ENCODE results near the gene ZC3H6. TPM values are rescaled to one million over a fixed set of nuclear protein-coding genes. Genes with fewer than 3 reads are reported as not detected.
"Not testable (repeated sequence)": the region's sequence is repeated elsewhere in the genome, so short reads cannot be mapped to it uniquely, and the experiment has no call there.

ZC3H6 gene
- total RNA-seq, 1 donor from 2014 or later, result 15.8 TPM

GRCh38 chr2:112277596-112278220 lies 2.3 kb downstream of the ZC3H6 start:
- H3K36me3 Mint-ChIP-seq, result no peaks in the 10 kb centered on the region
- no peak for DNase-seq (ENCODE audit: low spot score in 2 of 2, unreplicated experiment in 2 of 2)
- H3K4me1 Mint-ChIP-seq, result peaks cover 29% of the 10 kb centered on the region
- no peaks in the 10 kb centered on the region for H3K27me3 Mint-ChIP-seq (ENCODE audit: low read depth)
- no peaks in the 10 kb centered on the region for H3K9me3 Mint-ChIP-seq
- TF ChIP-seq, protein P1, sequence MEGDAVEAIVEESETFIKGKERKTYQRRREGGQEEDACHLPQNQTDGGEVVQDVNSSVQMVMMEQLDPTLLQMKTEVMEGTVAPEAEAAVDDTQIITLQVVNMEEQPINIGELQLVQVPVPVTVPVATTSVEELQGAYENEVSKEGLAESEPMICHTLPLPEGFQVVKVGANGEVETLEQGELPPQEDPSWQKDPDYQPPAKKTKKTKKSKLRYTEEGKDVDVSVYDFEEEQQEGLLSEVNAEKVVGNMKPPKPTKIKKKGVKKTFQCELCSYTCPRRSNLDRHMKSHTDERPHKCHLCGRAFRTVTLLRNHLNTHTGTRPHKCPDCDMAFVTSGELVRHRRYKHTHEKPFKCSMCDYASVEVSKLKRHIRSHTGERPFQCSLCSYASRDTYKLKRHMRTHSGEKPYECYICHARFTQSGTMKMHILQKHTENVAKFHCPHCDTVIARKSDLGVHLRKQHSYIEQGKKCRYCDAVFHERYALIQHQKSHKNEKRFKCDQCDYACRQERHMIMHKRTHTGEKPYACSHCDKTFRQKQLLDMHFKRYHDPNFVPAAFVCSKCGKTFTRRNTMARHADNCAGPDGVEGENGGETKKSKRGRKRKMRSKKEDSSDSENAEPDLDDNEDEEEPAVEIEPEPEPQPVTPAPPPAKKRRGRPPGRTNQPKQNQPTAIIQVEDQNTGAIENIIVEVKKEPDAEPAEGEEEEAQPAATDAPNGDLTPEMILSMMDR (IDR thresholded peaks at IDR 0.05; ENCODE audit: unreplicated experiment), result no peak
- H3K27ac Mint-ChIP-seq, result no peak overlapping the region
- no peak overlapping the region for H3K4me3 Mint-ChIP-seq

GRCh38 chr2:112282066-112282465 lies 6.7 kb downstream of the ZC3H6 start:
- H3K9me3 Mint-ChIP-seq; DNase-seq (ENCODE audit: low spot score in 2 of 2, unreplicated experiment in 2 of 2); H3K27ac Mint-ChIP-seq; H3K27me3 Mint-ChIP-seq (ENCODE audit: low read depth); H3K4me3 Mint-ChIP-seq; H3K36me3 Mint-ChIP-seq: not testable (repeated sequence)
- H3K4me1 Mint-ChIP-seq, result peaks cover 19% of the 10 kb centered on the region

DNA sequence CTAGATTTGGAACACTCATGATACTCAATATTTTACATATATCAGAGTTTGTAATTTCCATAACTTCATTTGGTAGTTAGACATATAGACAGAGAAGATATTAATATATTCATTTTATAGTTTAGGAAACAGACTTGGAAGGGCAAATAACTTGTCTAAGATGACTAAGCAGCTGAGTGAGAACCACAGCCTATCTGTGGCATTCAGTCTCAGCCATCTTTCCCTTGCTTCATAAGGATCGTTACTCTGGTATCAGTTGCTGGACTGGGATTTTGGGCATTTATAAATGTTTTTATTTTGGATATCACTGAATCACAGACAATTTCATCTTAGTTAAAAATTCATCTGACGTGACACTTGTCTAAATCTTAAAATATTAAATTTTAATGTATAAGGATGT lies 8.1 kb downstream of the ZC3H6 start:
- not testable (repeated sequence) for DNase-seq (ENCODE audit: low spot score in 2 of 2, unreplicated experiment in 2 of 2); H3K27ac Mint-ChIP-seq; H3K9me3 Mint-ChIP-seq; H3K27me3 Mint-ChIP-seq (ENCODE audit: low read depth); H3K36me3 Mint-ChIP-seq; H3K4me3 Mint-ChIP-seq
- peaks cover 15% of the 10 kb centered on the region for H3K4me1 Mint-ChIP-seq

- Mint-ChIP-seq H3K9me3 (no peaks in the 10 kb centered on the region), H3K36me3 (no peaks in the 10 kb centered on the region), H3K27me3 (ENCODE audit: low read depth) (no peaks in the 10 kb centered on the region), H3K4me3 (no peak overlapping the region), H3K4me1 (peaks cover 22% of the 10 kb centered on the region), H3K27ac (no peak overlapping the region)
- no peak for DNase-seq (ENCODE audit: low spot score in 2 of 2, unreplicated experiment in 2 of 2)
- TF ChIP-seq, protein P1 (IDR thresholded peaks at IDR 0.05; ENCODE audit: unreplicated experiment), result no peak
These were observed 14.7 kb downstream of the ZC3H6 start for GRCh38 chr2:112290088-112290487.

- Mint-ChIP-seq H3K27ac (no peak overlapping the region), H3K4me3 (no peak overlapping the region), H3K9me3 (no peaks in the 10 kb centered on the region), H3K4me1 (peaks cover 26% of the 10 kb centered on the region), H3K27me3 (ENCODE audit: low read depth) (no peaks in the 10 kb centered on the region), H3K36me3 (no peaks in the 10 kb centered on the region)
- TF ChIP-seq, protein P1 (IDR thresholded peaks at IDR 0.05; ENCODE audit: unreplicated experiment), result no peak
- no peak for DNase-seq (ENCODE audit: low spot score in 2 of 2, unreplicated experiment in 2 of 2)
These were observed 15.3 kb downstream of the ZC3H6 start for GRCh38 chr2:112290648-112291047.

- no peak overlapping the region for H3K4me3 Mint-ChIP-seq
- no peaks in the 10 kb centered on the region for H3K9me3 Mint-ChIP-seq
- H3K4me1 Mint-ChIP-seq, result peaks cover 32% of the 10 kb centered on the region
- H3K36me3 Mint-ChIP-seq, result no peaks in the 10 kb centered on the region
- no peak overlapping the region for H3K27ac Mint-ChIP-seq
- H3K27me3 Mint-ChIP-seq (ENCODE audit: low read depth), result no peaks in the 10 kb centered on the region
- no peak for DNase-seq (ENCODE audit: low spot score in 2 of 2, unreplicated experiment in 2 of 2)
- TF ChIP-seq, protein P1 (IDR thresholded peaks at IDR 0.05; ENCODE audit: unreplicated experiment), result no peak
These were observed 18.4 kb downstream of the ZC3H6 start for GRCh38 chr2:112293636-112294401.

All from mesothelial cell of epicardium (in vitro differentiated cells).